A673 (cell line): ENCODE results near the gene SCN9A. TPM values are rescaled to one million over a fixed set of nuclear protein-coding genes. Genes with fewer than 3 reads are reported as not detected.

ENCODE experiments used
- BruUV-seq: library from RNA; stranded (reverse); fragments of 400-500 nt; replicated peaks from 2 replicates; lab custom pipeline; 2021; lab: Mats Ljungman, UMichigan
- CTCF ChIA-PET: fragments of 300-600 bp; sonication (Branson Sonifier 250); formaldehyde crosslinking; loops from one replicate; lab custom pipeline; 2022; ENCODE audit warnings: antibody characterized with exemption; lab: Charles Lee
- POLR2A ChIA-PET: fragments of 300-600 bp; sonication (Branson Sonifier 250); formaldehyde crosslinking; loops from one replicate; lab custom pipeline; 2022; ENCODE audit warnings: antibody characterized with exemption; ENCODE audit not compliant: low non-redundant PET; lab: Charles Lee
- DNase-seq: peaks from one replicate; pipeline ENCODE4 v3.0.0-alpha.2; 2015; ENCODE audit warnings: low spot score
- H3K27ac ChIP-seq: fragments of 200-600 bp; sonication (generic); 2 replicates; pipeline ENCODE4 v1.5.1; 2016; ENCODE audit warnings: mixed run types, low read depth, mild to moderate bottlenecking, mixed read lengths, antibody characterized with exemption, low read length; ENCODE audit not compliant: poor library complexity, severe bottlenecking
- H3K27me3 ChIP-seq: fragments of 200-600 bp; sonication (generic); replicated peaks from 2 replicates; pipeline ENCODE4 v1.6.1; 2017; ENCODE audit warnings: mixed run types, low read depth, mild to moderate bottlenecking, mixed read lengths, antibody characterized with exemption, low read length; ENCODE audit not compliant: insufficient read depth, poor library complexity
- H3K36me3 ChIP-seq: fragments of 200-600 bp; sonication (generic); 2 replicates; pipeline ENCODE4 v1.6.1; 2016; ENCODE audit warnings: mixed run types, mild to moderate bottlenecking, mixed read lengths, antibody characterized with exemption, low read length; ENCODE audit not compliant: insufficient read depth, poor library complexity, severe bottlenecking
- H3K4me1 ChIP-seq: fragments of 200-600 bp; sonication (generic); 2 replicates; pipeline ENCODE4 v1.6.1; 2017; ENCODE audit warnings: mixed run types, mild to moderate bottlenecking, mixed read lengths, antibody characterized with exemption, low read length; ENCODE audit not compliant: insufficient read depth, poor library complexity, severe bottlenecking
- H3K4me3 ChIP-seq: fragments of 200-600 bp; sonication (generic); 2 replicates; pipeline ENCODE4 v1.5.1; 2016; ENCODE audit warnings: low read depth, mixed run types, mild to moderate bottlenecking, mixed read lengths, low read length; ENCODE audit not compliant: poor library complexity, severe bottlenecking
- H3K9me3 ChIP-seq: fragments of 200-600 bp; sonication (generic); 2 replicates; pipeline ENCODE4 v1.6.1; 2016; ENCODE audit warnings: mixed run types, low read depth, mild to moderate bottlenecking, mixed read lengths, antibody characterized with exemption, low read length; ENCODE audit not compliant: poor library complexity, severe bottlenecking
- EZH2 ChIP-seq: fragments of 200-600 bp; sonication (generic); IDR thresholded peaks from 2 replicates; pipeline ENCODE4 v1.6.1; 2017; ENCODE audit warnings: borderline replicate concordance, low read depth, mild to moderate bottlenecking, mixed read lengths, antibody characterized with exemption, low read length; ENCODE audit not compliant: poor library complexity, severe bottlenecking
- intact Hi-C: fragments of 100-400 bp; cut with micrococcal nuclease; formaldehyde crosslinking; loops from one replicate; pipeline ENCODE4 v1.10.0; 2022; ENCODE audit not compliant: unreplicated experiment
- total RNA-seq: library from RNA; stranded (reverse); gene quantifications from 2 replicates; pipeline ENCODE4 v1.2.3, GENCODE V29; 2021
- TF ChIP-seq, protein P1 (sequence below): fragments of 300-800, 200-600 bp; sonication (generic); conservative IDR thresholded peaks from 2 replicates; pipeline ENCODE4 v1.5.1; 2017; ENCODE audit warnings: low read depth, mild to moderate bottlenecking, antibody characterized with exemption, low read length, moderate library complexity, mixed read lengths

SCN9A gene
- total RNA-seq, 1 experiment from 2014 or later, result 3.5 TPM

DNA sequence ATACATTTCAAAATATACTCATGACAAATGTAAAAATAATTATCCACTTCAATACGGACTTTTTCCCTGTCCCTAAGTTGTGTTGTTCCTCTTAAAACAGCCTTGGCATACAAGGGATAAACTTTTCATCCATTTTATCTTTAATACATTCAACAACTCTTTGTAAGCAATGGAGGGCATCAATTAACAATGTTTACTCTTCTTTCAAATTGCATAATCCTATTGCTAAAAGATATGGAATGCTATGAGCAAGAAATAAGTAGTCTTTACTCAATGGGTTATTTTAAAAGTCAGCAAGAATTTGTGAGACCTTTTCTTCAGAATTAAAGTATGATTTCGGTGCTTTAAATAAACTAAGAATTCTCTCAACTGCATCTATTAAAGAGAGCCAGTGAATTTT, 41.9 kb downstream of the SCN9A start:
- Histone ChIP-seq H3K36me3 (no peaks in the 10 kb centered on the region), H3K27me3 (no peaks in the 10 kb centered on the region), H3K4me3 (no peak overlapping the region), H3K9me3 (no peaks in the 10 kb centered on the region), H3K27ac (no peak overlapping the region), H3K4me1 (no peaks in the 10 kb centered on the region)
- no peak for TF ChIP-seq EZH2
- TF ChIP-seq, protein P1, sequence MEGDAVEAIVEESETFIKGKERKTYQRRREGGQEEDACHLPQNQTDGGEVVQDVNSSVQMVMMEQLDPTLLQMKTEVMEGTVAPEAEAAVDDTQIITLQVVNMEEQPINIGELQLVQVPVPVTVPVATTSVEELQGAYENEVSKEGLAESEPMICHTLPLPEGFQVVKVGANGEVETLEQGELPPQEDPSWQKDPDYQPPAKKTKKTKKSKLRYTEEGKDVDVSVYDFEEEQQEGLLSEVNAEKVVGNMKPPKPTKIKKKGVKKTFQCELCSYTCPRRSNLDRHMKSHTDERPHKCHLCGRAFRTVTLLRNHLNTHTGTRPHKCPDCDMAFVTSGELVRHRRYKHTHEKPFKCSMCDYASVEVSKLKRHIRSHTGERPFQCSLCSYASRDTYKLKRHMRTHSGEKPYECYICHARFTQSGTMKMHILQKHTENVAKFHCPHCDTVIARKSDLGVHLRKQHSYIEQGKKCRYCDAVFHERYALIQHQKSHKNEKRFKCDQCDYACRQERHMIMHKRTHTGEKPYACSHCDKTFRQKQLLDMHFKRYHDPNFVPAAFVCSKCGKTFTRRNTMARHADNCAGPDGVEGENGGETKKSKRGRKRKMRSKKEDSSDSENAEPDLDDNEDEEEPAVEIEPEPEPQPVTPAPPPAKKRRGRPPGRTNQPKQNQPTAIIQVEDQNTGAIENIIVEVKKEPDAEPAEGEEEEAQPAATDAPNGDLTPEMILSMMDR, result no peak
- CTCF ChIA-PET, result no interaction called here
- intact Hi-C loops, result no loop called here
- BruUV-seq, result no TSS peak
- POLR2A ChIA-PET, result no interaction called here
- DNase-seq, result no peak

DNA sequence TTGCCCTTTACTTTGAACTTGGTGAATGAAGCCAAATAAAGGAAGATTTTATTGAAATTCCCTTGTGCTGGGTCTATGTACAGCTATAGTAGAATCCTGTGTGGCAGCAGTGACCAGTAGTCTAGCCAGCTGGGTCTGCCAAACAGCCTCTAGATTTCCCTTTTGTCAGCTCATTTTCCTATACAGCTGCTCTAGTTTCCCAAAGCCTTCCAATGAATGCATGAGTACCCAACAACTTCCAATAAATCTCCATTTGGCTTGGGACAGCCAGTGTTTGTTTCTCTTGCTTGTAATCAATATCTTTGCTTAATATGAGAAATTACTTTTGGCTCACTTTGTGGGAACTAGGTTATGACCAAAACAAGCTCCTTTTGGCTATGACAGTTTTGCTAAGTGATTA, 43.6 kb downstream of the SCN9A start:
- Histone ChIP-seq H3K4me3 (no peak overlapping the region), H3K36me3 (no peaks in the 10 kb centered on the region), H3K27me3 (no peaks in the 10 kb centered on the region), H3K4me1 (no peaks in the 10 kb centered on the region), H3K27ac (no peak overlapping the region), H3K9me3 (no peaks in the 10 kb centered on the region)
- TF ChIP-seq, protein P1, result no peak
- no peak for TF ChIP-seq EZH2
- BruUV-seq, result no TSS peak
- CTCF ChIA-PET, result no interaction called here
- POLR2A ChIA-PET, result no interaction called here
- DNase-seq, result no peak
- intact Hi-C loops, result no loop called here

DNA sequence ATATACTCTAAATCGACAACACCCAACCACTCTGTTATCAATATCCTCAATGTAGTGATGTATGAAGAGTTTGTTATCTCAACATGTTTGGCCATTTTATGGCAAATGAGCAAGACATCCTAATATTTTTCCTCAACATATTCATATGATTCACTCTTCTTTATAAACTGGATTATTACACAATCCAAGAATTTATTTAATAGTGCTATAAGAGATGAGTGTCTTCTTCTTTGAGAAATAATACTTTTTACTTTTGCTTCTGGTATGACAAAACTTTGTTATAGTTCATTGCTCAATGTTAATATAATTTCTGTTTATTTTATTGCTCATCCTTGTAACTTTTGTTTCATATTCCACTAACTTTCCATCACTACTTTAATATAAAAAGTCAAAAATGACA, 44.3 kb downstream of the SCN9A start:
- DNase-seq, result no peak
- Histone ChIP-seq H3K27me3 (no peaks in the 10 kb centered on the region), H3K4me3 (no peak overlapping the region), H3K36me3 (no peaks in the 10 kb centered on the region), H3K27ac (no peak overlapping the region), H3K4me1 (no peaks in the 10 kb centered on the region), H3K9me3 (no peaks in the 10 kb centered on the region)
- BruUV-seq, result no TSS peak
- no peak for TF ChIP-seq EZH2
- TF ChIP-seq, protein P1, result no peak
- intact Hi-C loops, result no loop called here
- POLR2A ChIA-PET, result no interaction called here
- CTCF ChIA-PET, result no interaction called here
